Uterus (tissue), 2 donors: ENCODE measurements around the gene GPRC5C.

ENCODE experiments used
- CTCF ChIP-seq, 4 experiments: fragments of 200-600 bp in 2 of 4; fragments of 450-650 bp in 2 of 4; sonication (generic) in 2 of 4; IDR thresholded peaks; one replicate each; pipeline ENCODE4 v1.5.1; 2016 to 2019; ENCODE audit warnings: antibody characterized with exemption in 4 of 4, mild to moderate bottlenecking in 2 of 4, moderate library complexity in 1 of 4
- POLR2A ChIP-seq, 2 donors: fragments of 450-650 bp; IDR thresholded peaks; one replicate each; pipeline ENCODE4 v1.6.1; 2016; ENCODE audit warnings: antibody characterized with exemption in 2 of 2, mild to moderate bottlenecking in 1 of 2, moderate library complexity in 1 of 2

GRCh38 chr17:74452033-74452840 is 20.3 kb downstream of the GPRC5C start:
- TF ChIP-seq POLR2A (IDR thresholded peaks at IDR 0.05) (no peak), CTCF (IDR thresholded peaks at IDR 0.05) (no peak)
